HEK293 (cell line): ENCODE data around the gene TSPAN7.
A peak's percentile ranks its signal among the peaks of the same experiment; 100 is the strongest.

Experiments used
- CTCF ChIA-PET: fragments of 350-600 bp; formaldehyde crosslinking; extraction: SDS; loops from one replicate; lab custom pipeline; 2021; ENCODE audit warnings: antibody characterized with exemption; lab: Yijun Ruan, JAX
- POLR2A ChIA-PET: fragments of 300-600 bp; formaldehyde crosslinking; extraction: SDS; loops from one replicate; lab custom pipeline; 2020; ENCODE audit warnings: antibody characterized with exemption, inconsistent platforms; lab: Yijun Ruan, JAX
- H3K27ac ChIP-seq: fragments of 200-500 bp; sonication (Bioruptor generic); 2 replicates; pipeline ENCODE4 v1.5.1; 2014; ENCODE audit warnings: low read depth, low read length, control low read depth, inconsistent platforms; ENCODE audit errors: extremely low read depth
- H3K36me3 ChIP-seq, 2 experiments: fragments of 200-500 bp in 1 of 2; sonication (Bioruptor generic) in 1 of 2; 1 replicate in 1 of 2; 2 replicates in 1 of 2; pipeline ENCODE4 v1.5.1; 2014 to 2017; ENCODE audit warnings: inconsistent platforms in 2 of 2, low read length in 2 of 2; ENCODE audit not compliant: control insufficient read depth in 2 of 2, insufficient read depth in 1 of 2
- H3K4me1 ChIP-seq: fragments of 200-500 bp; sonication (Bioruptor generic); 2 replicates; pipeline ENCODE4 v1.5.1; 2014; ENCODE audit warnings: mild to moderate bottlenecking, low read length, inconsistent platforms; ENCODE audit not compliant: control insufficient read depth, insufficient read depth
- H3K4me3 ChIP-seq: 2 replicates; pipeline ENCODE4 v1.5.1; 2011; ENCODE audit warnings: low read depth, mild to moderate bottlenecking, control low read depth, low read length, moderate library complexity
- H3K9me3 ChIP-seq: fragments of 200-500 bp; sonication (Bioruptor generic); 2 replicates; pipeline ENCODE4 v1.5.1; 2014; ENCODE audit warnings: low read depth, low read length, inconsistent platforms; ENCODE audit not compliant: control insufficient read depth, insufficient read depth
- KLF1 ChIP-seq: fragments of 450-650 bp; formaldehyde crosslinking; IDR thresholded peaks from 2 replicates; pipeline ENCODE4 v1.5.1; 2016; ENCODE audit warnings: missing biosample characterization, missing genetic modification characterization
- OSR2 ChIP-seq: fragments of 450-650 bp; formaldehyde crosslinking; IDR thresholded peaks from 2 replicates; pipeline ENCODE4 v1.5.1; 2016; ENCODE audit warnings: missing biosample characterization, missing genetic modification characterization
- SALL2 ChIP-seq: fragments of 450-650 bp; formaldehyde crosslinking; IDR thresholded peaks from 2 replicates; pipeline ENCODE4 v1.5.0; 2017; ENCODE audit warnings: missing biosample characterization, mild to moderate bottlenecking, missing genetic modification characterization, borderline replicate concordance
- SCRT1 ChIP-seq: fragments of 450-650 bp; formaldehyde crosslinking; IDR thresholded peaks from 2 replicates; pipeline ENCODE4 v1.5.1; 2016; ENCODE audit warnings: missing biosample characterization, missing genetic modification characterization, borderline replicate concordance
- SCRT2 ChIP-seq: fragments of 450-650 bp; formaldehyde crosslinking; IDR thresholded peaks from 2 replicates; pipeline ENCODE4 v1.5.1; 2016; ENCODE audit warnings: missing biosample characterization, missing genetic modification characterization
- ZBTB1 ChIP-seq: fragments of 450-650 bp; formaldehyde crosslinking; IDR thresholded peaks from 2 replicates; pipeline ENCODE4 v1.5.1; 2016; ENCODE audit warnings: missing biosample characterization, missing genetic modification characterization
- ZBTB7A ChIP-seq: fragments of 450-650 bp; formaldehyde crosslinking; IDR thresholded peaks from 2 replicates; pipeline ENCODE4 v1.5.1; 2016; ENCODE audit warnings: low read depth, missing biosample characterization, missing genetic modification characterization
- ZFP3 ChIP-seq: fragments of 450-650 bp; formaldehyde crosslinking; IDR thresholded peaks from 2 replicates; pipeline ENCODE4 v1.5.1; 2016; ENCODE audit warnings: low read depth, missing biosample characterization, missing genetic modification characterization
- ZNF133 ChIP-seq: fragments of 450-650 bp; formaldehyde crosslinking; IDR thresholded peaks from 2 replicates; pipeline ENCODE4 v1.5.1; 2016; ENCODE audit warnings: missing biosample characterization, missing genetic modification characterization
- ZNF140 ChIP-seq: fragments of 450-650 bp; formaldehyde crosslinking; IDR thresholded peaks from 2 replicates; pipeline ENCODE4 v1.5.1; 2016; ENCODE audit warnings: missing biosample characterization, missing genetic modification characterization
- ZNF202 ChIP-seq: fragments of 450-650 bp; formaldehyde crosslinking; IDR thresholded peaks from 2 replicates; pipeline ENCODE4 v1.5.1; 2016; ENCODE audit warnings: missing biosample characterization, missing genetic modification characterization, borderline replicate concordance
- ZNF239 ChIP-seq: fragments of 450-650 bp; formaldehyde crosslinking; IDR thresholded peaks from 2 replicates; pipeline ENCODE4 v1.5.1; 2016; ENCODE audit warnings: missing biosample characterization, missing genetic modification characterization
- ZNF266 ChIP-seq: fragments of 450-650 bp; formaldehyde crosslinking; IDR thresholded peaks from 2 replicates; pipeline ENCODE4 v1.5.1; 2016; ENCODE audit warnings: missing biosample characterization, missing genetic modification characterization, low read depth
- ZNF366 ChIP-seq: fragments of 450-650 bp; formaldehyde crosslinking; conservative IDR thresholded peaks from 2 replicates; pipeline ENCODE4 v1.5.1; 2016; ENCODE audit warnings: missing biosample characterization, missing genetic modification characterization
- ZNF404 ChIP-seq: fragments of 450-650 bp; formaldehyde crosslinking; IDR thresholded peaks from 2 replicates; pipeline ENCODE4 v1.5.1; 2017; ENCODE audit warnings: missing biosample characterization, missing genetic modification characterization
- ZNF416 ChIP-seq: fragments of 450-650 bp; formaldehyde crosslinking; IDR thresholded peaks from 2 replicates; pipeline ENCODE4 v1.5.1; 2016; ENCODE audit warnings: missing biosample characterization, missing genetic modification characterization
- ZNF558 ChIP-seq: fragments of 450-650 bp; formaldehyde crosslinking; IDR thresholded peaks from 2 replicates; pipeline ENCODE4 v1.5.1; 2016; ENCODE audit warnings: missing biosample characterization, missing genetic modification characterization
- ZNF561 ChIP-seq: fragments of 450-650 bp; IDR thresholded peaks from 2 replicates; pipeline ENCODE4 v1.5.1; 2018; ENCODE audit warnings: missing biosample characterization, missing genetic modification characterization, borderline replicate concordance
- ZNF768 ChIP-seq: fragments of 450-650 bp; formaldehyde crosslinking; IDR thresholded peaks from 2 replicates; pipeline ENCODE4 v1.5.1; 2018; ENCODE audit warnings: missing biosample characterization, mild to moderate bottlenecking, missing genetic modification characterization
- ZNF776 ChIP-seq: fragments of 450-650 bp; formaldehyde crosslinking; IDR thresholded peaks from 2 replicates; pipeline ENCODE4 v1.5.0; 2017; ENCODE audit warnings: missing biosample characterization, missing genetic modification characterization, borderline replicate concordance
- ZNF837 ChIP-seq: fragments of 450-650 bp; formaldehyde crosslinking; IDR thresholded peaks from 2 replicates; pipeline ENCODE4 v1.5.1; 2016; ENCODE audit warnings: missing biosample characterization, missing genetic modification characterization
- ZNF843 ChIP-seq: fragments of 450-650 bp; formaldehyde crosslinking; IDR thresholded peaks from 2 replicates; pipeline ENCODE4 v1.5.1; 2016; ENCODE audit warnings: missing biosample characterization, missing genetic modification characterization
- TF ChIP-seq, protein P1 (sequence below): fragments of 450-650 bp; formaldehyde crosslinking; IDR thresholded peaks from 2 replicates; pipeline ENCODE4 v1.5.1; 2017; ENCODE audit warnings: missing biosample characterization, missing genetic modification characterization
- TF ChIP-seq, protein P2 (sequence below): fragments of 450-650 bp; formaldehyde crosslinking; IDR thresholded peaks from 2 replicates; pipeline ENCODE4 v1.5.1; 2016; ENCODE audit warnings: missing biosample characterization, missing genetic modification characterization
- TF ChIP-seq, protein P3 (sequence below): fragments of 450-650 bp; formaldehyde crosslinking; IDR thresholded peaks from 2 replicates; pipeline ENCODE4 v1.5.1; 2016; ENCODE audit warnings: missing biosample characterization, missing genetic modification characterization
- TF ChIP-seq, protein P4 (sequence below): fragments of 450-650 bp; formaldehyde crosslinking; optimal IDR thresholded peaks from 2 replicates; pipeline ENCODE3; 2016; ENCODE audit warnings: missing biosample characterization, mild to moderate bottlenecking, missing genetic modification characterization
- TF ChIP-seq, protein P5 (sequence below): fragments of 450-650 bp; formaldehyde crosslinking; IDR thresholded peaks from 2 replicates; pipeline ENCODE4 v1.5.1; 2016; ENCODE audit warnings: missing biosample characterization, missing genetic modification characterization

Gene TSPAN7

DNA sequence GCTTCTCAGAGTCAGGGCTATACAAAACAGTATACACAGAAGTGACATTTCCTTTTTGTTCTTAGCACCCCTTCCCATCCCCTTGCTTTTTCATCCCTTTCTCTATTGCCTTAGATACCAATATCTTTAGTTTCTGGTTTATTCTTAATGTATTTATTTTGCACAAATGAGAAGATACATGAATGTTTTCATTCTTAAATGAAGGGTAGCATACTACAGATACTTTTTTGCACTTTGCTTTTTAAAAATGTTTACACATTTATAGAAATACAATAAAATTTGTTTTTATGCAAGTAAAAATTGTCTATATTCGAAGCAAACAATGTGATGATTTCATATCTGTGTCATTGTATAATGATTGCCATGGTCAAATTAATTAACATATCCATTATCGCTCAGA is 33.1 kb downstream of the TSPAN7 start:
- CTCF ChIA-PET = no interaction called here
- H3K4me1 ChIP-seq = no peaks in the 10 kb centered on the region
- TF ChIP-seq ZNF558 (tag by site-specific recombination) (peak; percentile 91), ZBTB1 (tag by site-specific recombination) (no peak)
- no peaks in the 10 kb centered on the region for H3K9me3 ChIP-seq
- H3K36me3 ChIP-seq = no peaks in the 10 kb centered on the region
- no peak overlapping the region for H3K4me3 ChIP-seq
- POLR2A ChIA-PET = no interaction called here
- no peak overlapping the region for H3K27ac ChIP-seq

DNA sequence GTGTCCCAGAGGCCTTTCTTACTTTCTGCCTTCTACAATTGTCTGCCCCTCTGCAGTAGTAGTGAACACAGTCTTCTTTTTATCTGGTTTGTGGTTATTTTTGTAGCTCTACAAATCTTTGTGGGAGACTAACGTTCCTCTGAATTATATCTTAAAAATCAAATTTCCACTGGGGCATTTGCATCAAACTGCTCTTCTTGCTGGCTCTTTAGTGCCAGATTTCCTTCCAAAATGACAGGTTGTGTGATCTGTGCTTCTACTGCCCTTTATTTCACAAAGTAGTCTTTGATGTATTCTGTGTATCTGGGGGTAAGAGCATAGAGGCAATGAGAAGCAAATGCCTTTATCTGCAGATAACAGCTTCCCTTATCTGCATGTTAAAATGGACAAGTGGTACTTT is 34.5 kb downstream of the TSPAN7 start:
- ChIA-PET POLR2A (no interaction called here), CTCF (interaction anchor here (1.1 kb wide), 1 partner anchor 140 kb away, joined by 3 read pairs; no protein-coding TSS in a partner anchor)
- Histone ChIP-seq H3K4me1 (no peaks in the 10 kb centered on the region), H3K4me3 (no peak overlapping the region), H3K36me3 (no peaks in the 10 kb centered on the region), H3K9me3 (no peaks in the 10 kb centered on the region), H3K27ac (no peak overlapping the region)
- TF ChIP-seq SCRT1 = no peak
- no peak for TF ChIP-seq ZNF776
- TF ChIP-seq ZNF239 = no peak
- TF ChIP-seq OSR2 (tag by site-specific recombination) = no peak
- no peak for TF ChIP-seq ZNF416
- no peak for TF ChIP-seq ZNF561
- TF ChIP-seq SALL2 (tag by site-specific recombination) = no peak
- TF ChIP-seq ZNF266 (tag by site-specific recombination) = no peak

DNA sequence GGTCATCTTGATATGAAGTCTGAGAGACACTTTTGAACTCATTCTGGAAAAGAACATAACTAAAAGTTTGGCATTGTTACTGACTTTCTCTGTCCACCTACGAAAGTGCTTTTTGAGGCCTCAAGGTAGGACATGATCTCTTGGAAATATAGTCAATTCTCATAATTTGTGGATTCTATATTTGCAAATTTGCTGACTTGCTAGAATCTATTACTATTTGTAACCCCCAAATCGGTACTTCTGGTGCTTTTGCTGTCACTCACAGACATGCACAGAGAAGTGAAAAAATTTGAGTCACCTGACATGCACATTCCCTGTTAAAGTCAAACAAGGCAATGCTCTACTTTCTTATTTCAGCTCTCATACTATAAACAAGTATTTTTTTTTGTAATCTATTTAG is 35.6 kb downstream of the TSPAN7 start:
- H3K4me1 ChIP-seq = no peaks in the 10 kb centered on the region
- H3K27ac ChIP-seq = no peak overlapping the region
- H3K4me3 ChIP-seq = no peak overlapping the region
- no peaks in the 10 kb centered on the region for H3K36me3 ChIP-seq
- H3K9me3 ChIP-seq = no peaks in the 10 kb centered on the region
- POLR2A ChIA-PET = no interaction called here
- TF ChIP-seq SALL2 (tag by site-specific recombination) = no peak
- TF ChIP-seq ZNF366 (tag by site-specific recombination) = no peak
- TF ChIP-seq, protein P1, sequence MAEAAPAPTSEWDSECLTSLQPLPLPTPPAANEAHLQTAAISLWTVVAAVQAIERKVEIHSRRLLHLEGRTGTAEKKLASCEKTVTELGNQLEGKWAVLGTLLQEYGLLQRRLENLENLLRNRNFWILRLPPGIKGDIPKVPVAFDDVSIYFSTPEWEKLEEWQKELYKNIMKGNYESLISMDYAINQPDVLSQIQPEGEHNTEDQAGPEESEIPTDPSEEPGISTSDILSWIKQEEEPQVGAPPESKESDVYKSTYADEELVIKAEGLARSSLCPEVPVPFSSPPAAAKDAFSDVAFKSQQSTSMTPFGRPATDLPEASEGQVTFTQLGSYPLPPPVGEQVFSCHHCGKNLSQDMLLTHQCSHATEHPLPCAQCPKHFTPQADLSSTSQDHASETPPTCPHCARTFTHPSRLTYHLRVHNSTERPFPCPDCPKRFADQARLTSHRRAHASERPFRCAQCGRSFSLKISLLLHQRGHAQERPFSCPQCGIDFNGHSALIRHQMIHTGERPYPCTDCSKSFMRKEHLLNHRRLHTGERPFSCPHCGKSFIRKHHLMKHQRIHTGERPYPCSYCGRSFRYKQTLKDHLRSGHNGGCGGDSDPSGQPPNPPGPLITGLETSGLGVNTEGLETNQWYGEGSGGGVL (tag by site-specific recombination) = no peak
- no peak for TF ChIP-seq ZBTB7A (tag by site-specific recombination)
- TF ChIP-seq, protein P2, sequence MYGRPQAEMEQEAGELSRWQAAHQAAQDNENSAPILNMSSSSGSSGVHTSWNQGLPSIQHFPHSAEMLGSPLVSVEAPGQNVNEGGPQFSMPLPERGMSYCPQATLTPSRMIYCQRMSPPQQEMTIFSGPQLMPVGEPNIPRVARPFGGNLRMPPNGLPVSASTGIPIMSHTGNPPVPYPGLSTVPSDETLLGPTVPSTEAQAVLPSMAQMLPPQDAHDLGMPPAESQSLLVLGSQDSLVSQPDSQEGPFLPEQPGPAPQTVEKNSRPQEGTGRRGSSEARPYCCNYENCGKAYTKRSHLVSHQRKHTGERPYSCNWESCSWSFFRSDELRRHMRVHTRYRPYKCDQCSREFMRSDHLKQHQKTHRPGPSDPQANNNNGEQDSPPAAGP (tag by site-specific recombination) = no peak
- TF ChIP-seq ZNF837 = no peak
- TF ChIP-seq ZNF768 (tag by site-specific recombination) = no peak
- no peak for TF ChIP-seq KLF1 (tag by site-specific recombination)
- TF ChIP-seq, protein P3, sequence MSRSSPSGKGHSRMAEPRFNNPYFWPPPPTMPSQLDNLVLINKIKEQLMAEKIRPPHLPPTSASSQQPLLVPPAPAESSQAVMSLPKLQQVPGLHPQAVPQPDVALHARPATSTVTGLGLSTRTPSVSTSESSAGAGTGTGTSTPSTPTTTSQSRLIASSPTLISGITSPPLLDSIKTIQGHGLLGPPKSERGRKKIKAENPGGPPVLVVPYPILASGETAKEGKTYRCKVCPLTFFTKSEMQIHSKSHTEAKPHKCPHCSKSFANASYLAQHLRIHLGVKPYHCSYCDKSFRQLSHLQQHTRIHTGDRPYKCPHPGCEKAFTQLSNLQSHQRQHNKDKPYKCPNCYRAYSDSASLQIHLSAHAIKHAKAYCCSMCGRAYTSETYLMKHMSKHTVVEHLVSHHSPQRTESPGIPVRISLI = no peak
- TF ChIP-seq, protein P4, sequence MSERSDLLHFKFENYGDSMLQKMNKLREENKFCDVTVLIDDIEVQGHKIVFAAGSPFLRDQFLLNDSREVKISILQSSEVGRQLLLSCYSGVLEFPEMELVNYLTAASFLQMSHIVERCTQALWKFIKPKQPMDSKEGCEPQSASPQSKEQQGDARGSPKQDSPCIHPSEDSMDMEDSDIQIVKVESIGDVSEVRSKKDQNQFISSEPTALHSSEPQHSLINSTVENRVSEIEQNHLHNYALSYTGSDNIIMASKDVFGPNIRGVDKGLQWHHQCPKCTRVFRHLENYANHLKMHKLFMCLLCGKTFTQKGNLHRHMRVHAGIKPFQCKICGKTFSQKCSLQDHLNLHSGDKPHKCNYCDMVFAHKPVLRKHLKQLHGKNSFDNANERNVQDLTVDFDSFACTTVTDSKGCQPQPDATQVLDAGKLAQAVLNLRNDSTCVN (tag by site-specific recombination) = no peak
- TF ChIP-seq ZNF140 (tag by site-specific recombination) = no peak
- TF ChIP-seq ZNF843 (tag by site-specific recombination) = no peak
- no peak for TF ChIP-seq SCRT2 (tag by site-specific recombination)
- TF ChIP-seq ZNF202 = no peak
- TF ChIP-seq ZFP3 = no peak
- no peak for TF ChIP-seq ZNF404 (tag by site-specific recombination)
- TF ChIP-seq, protein P5, sequence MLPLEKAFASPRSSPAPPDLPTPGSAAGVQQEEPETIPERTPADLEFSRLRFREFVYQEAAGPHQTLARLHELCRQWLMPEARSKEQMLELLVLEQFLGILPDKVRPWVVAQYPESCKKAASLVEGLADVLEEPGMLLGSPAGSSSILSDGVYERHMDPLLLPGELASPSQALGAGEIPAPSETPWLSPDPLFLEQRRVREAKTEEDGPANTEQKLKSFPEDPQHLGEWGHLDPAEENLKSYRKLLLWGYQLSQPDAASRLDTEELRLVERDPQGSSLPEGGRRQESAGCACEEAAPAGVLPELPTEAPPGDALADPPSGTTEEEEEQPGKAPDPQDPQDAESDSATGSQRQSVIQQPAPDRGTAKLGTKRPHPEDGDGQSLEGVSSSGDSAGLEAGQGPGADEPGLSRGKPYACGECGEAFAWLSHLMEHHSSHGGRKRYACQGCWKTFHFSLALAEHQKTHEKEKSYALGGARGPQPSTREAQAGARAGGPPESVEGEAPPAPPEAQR (tag by site-specific recombination) = no peak
- TF ChIP-seq ZNF133 (tag by site-specific recombination) = no peak
- no peak for TF ChIP-seq ZNF776
- TF ChIP-seq, all 188 proteins: peak for 0
- CTCF ChIA-PET = no interaction called here
